ENCODE measurements around the gene UBR3.

The UBR3 gene

DNA sequence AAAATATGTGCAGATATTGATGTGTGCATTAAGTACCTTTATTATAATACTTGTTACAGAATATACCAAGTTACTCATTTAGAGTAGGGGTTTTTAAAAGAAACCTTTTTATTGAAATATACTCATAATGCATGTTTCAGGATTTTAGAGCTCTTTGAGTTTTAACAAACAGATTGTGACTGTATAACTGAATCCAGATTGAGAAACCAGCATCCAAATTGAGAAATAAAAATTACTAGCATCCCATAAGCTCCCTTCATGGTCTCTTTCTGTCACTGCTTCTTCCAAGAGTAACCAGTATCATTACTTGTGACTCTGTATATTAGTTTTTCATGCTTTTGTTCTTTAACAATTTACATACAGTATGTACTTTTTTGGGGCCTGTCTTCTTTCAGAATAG lies 156.9 kb downstream of the UBR3 start:
- Histone ChIP-seq H3K4me3 (replicated peaks; ENCODE audit: low read depth, low read length) (no peak overlapping the region), H3K27me3 (replicated peaks; ENCODE audit: control insufficient read depth, insufficient read depth, low read length) (no peaks in the 10 kb centered on the region), H3K36me3 (ENCODE audit: control insufficient read depth, insufficient read depth, low read length) (no peaks in the 10 kb centered on the region)
- no peak for DNase-seq (ENCODE audit: extremely low read depth, insufficient read length)
- TF ChIP-seq, protein P1, sequence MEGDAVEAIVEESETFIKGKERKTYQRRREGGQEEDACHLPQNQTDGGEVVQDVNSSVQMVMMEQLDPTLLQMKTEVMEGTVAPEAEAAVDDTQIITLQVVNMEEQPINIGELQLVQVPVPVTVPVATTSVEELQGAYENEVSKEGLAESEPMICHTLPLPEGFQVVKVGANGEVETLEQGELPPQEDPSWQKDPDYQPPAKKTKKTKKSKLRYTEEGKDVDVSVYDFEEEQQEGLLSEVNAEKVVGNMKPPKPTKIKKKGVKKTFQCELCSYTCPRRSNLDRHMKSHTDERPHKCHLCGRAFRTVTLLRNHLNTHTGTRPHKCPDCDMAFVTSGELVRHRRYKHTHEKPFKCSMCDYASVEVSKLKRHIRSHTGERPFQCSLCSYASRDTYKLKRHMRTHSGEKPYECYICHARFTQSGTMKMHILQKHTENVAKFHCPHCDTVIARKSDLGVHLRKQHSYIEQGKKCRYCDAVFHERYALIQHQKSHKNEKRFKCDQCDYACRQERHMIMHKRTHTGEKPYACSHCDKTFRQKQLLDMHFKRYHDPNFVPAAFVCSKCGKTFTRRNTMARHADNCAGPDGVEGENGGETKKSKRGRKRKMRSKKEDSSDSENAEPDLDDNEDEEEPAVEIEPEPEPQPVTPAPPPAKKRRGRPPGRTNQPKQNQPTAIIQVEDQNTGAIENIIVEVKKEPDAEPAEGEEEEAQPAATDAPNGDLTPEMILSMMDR (IDR thresholded peaks at IDR 0.05; ENCODE audit: insufficient read depth, low read length, poor library complexity, severe bottlenecking) = no peak

DNA sequence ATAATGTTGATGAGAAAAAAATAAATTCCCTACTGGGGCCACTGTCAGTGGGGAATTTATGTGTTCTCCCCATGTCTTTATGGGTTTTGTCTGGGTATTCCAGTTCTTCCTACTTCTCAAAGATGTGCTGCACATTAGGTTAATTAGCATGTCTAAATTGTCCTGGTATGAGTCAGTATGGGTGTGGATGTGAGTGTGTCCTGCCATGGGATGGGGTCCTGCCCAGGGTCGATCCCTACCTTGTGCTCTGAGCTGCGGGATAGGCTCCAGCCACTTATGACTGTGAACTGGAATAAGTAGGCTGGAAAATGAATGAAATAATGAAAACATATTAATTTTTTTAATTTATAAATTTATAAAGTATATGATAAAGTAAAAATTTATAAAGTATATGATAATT lies 167.5 kb downstream of the UBR3 start:
- no peaks in the 10 kb centered on the region for H3K27me3 ChIP-seq (replicated peaks; ENCODE audit: control insufficient read depth, insufficient read depth, low read length)
- no peaks in the 10 kb centered on the region for H3K36me3 ChIP-seq (ENCODE audit: control insufficient read depth, insufficient read depth, low read length)
- no peak for DNase-seq (ENCODE audit: extremely low read depth, insufficient read length)
- TF ChIP-seq, protein P1 (IDR thresholded peaks at IDR 0.05; ENCODE audit: insufficient read depth, low read length, poor library complexity, severe bottlenecking) = no peak
- no peak overlapping the region for H3K4me3 ChIP-seq (replicated peaks; ENCODE audit: low read depth, low read length)

DNA sequence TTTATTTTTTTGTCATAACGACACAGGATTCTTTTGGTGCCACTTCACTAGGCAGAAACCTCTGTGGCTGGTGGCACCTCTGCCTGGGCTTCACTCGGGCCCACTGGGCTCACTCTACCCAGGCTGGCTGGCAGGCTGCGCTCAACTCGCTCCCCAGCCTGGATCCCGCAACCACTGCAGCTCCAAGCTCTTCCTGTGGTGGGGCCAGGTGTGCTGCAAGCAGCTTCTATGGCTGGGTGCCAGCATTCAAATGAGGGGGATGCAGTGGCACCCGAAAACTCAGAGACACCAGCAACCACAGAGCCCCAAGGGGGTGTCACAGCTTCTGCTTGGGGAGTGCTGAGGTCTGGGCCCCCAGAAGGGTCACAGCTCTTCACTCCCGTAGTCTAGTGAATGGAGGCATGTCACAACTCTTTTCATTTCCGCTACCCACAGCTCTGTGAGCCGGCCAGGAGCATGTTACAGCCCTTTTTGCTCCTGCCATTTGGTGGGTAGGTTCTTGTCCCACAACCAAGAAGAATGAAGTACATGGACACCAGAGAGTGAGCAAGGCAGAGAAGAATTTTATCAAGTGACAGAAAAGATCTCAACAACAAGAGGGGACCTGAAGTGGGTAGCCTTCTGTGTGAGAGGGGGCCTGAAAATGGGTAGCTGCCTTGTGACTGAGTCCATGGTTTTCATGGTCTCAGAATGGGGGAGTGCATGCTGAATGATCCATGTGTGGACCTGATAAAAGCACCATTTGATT lies 170.1 kb downstream of the UBR3 start:
- H3K4me3 ChIP-seq (replicated peaks; ENCODE audit: low read depth, low read length) = no peak overlapping the region
- peak; percentile 9 for DNase-seq (ENCODE audit: extremely low read depth, insufficient read length)
- no peaks in the 10 kb centered on the region for H3K36me3 ChIP-seq (ENCODE audit: control insufficient read depth, insufficient read depth, low read length)
- H3K27me3 ChIP-seq (replicated peaks; ENCODE audit: control insufficient read depth, insufficient read depth, low read length) = no peaks in the 10 kb centered on the region
- TF ChIP-seq, protein P1 (IDR thresholded peaks at IDR 0.05; ENCODE audit: insufficient read depth, low read length, poor library complexity, severe bottlenecking) = no peak

DNA sequence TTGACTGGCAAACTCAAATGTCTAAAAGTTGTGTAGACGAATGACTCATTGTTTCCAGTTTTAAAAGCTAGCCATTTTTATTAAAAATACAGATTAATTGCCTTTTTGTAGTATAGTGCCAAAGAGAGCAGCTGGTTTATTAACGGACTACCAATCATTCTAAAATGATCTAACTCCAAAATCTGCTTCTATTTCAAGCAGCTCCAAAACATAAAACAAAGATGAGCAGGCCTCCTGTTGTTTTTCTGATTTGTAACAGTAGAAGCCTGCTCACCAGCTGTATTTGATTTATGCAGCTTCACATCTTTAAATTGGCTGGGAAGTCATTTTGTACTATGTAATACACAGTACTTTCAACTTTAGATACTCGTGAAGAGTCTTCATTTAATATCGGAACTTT lies 171.8 kb downstream of the UBR3 start:
- DNase-seq (ENCODE audit: extremely low read depth, insufficient read length) = no peak
- H3K36me3 ChIP-seq (ENCODE audit: control insufficient read depth, insufficient read depth, low read length) = no peaks in the 10 kb centered on the region
- no peak overlapping the region for H3K4me3 ChIP-seq (replicated peaks; ENCODE audit: low read depth, low read length)
- no peaks in the 10 kb centered on the region for H3K27me3 ChIP-seq (replicated peaks; ENCODE audit: control insufficient read depth, insufficient read depth, low read length)
- TF ChIP-seq, protein P1 (IDR thresholded peaks at IDR 0.05; ENCODE audit: insufficient read depth, low read length, poor library complexity, severe bottlenecking) = no peak

DNA sequence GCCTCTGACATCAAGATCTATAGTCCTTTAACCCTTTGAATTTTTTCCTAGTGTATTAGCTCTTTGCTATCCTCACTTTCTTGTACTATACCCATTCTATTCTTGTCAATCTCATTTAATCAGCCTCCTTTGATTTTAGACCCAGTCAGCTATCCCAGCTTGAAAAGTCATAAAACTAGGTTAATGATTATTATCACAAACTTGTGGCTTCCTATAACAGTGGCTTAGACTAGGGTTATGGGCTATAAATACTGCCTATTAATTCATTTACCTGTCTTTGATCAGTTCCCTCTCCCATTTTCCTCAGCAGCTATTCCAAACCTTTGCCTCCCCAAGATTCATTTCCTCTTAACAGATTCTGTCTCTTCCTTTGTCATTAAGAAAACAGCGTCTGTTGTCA lies 174.8 kb downstream of the UBR3 start:
- Histone ChIP-seq H3K36me3 (ENCODE audit: control insufficient read depth, insufficient read depth, low read length) (no peaks in the 10 kb centered on the region), H3K4me3 (replicated peaks; ENCODE audit: low read depth, low read length) (no peak overlapping the region), H3K27me3 (replicated peaks; ENCODE audit: control insufficient read depth, insufficient read depth, low read length) (no peaks in the 10 kb centered on the region)
- DNase-seq (ENCODE audit: extremely low read depth, insufficient read length) = no peak
- TF ChIP-seq, protein P1 (IDR thresholded peaks at IDR 0.05; ENCODE audit: insufficient read depth, low read length, poor library complexity, severe bottlenecking) = no peak

Measured in GM06990 (cell line).